ENCODE measurements around the gene MYBBP1A.

The MYBBP1A gene

DNA sequence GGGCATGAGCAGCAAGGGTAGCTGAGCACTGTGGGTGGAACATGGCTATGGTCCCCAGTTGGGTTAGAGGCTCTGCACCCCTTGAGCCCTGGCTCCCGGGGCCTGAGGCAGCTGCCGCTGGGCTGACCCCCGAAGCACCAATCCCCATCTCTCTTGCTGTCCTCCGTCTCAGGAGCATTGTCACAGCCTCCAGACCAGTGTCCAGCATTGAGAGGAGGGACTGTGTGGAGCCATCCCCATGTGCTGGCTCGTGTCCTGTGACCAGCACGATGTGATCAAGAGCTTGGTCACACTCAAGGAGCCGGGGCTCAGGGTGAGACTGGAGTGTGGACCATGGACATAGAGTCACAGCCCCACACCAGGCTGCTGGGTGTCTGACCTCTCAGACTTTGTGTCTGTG is 32.0 kb upstream of the MYBBP1A start:
- Histone ChIP-seq H3K9me3 (ENCODE audit: control insufficient read depth, insufficient read depth, low read length) (no peaks in the 10 kb centered on the region), H3K4me2 (ENCODE audit: low read length) (no peak overlapping the region), H3K9me2 (replicated peaks; ENCODE audit: control insufficient read depth, low read length) (no peaks in the 10 kb centered on the region), H3K36me3 (ENCODE audit: control insufficient read depth, low read length) (no peaks in the 10 kb centered on the region), H3K27ac (ENCODE audit: low read depth, low read length) (no peak overlapping the region), H3K79me2 (ENCODE audit: control insufficient read depth, low read length) (no peaks in the 10 kb centered on the region), H3K27me3 (ENCODE audit: control insufficient read depth, low read length) (peaks cover 45% of the 10 kb centered on the region), H3K4me3 (ENCODE audit: low read length) (no peak overlapping the region), H3F3A (ENCODE audit: control insufficient read depth, insufficient read depth) (no peaks in the 10 kb centered on the region), H3K4me1 (ENCODE audit: control insufficient read depth, low read length) (no peaks in the 10 kb centered on the region), H4K20me1 (ENCODE audit: control insufficient read depth, insufficient read depth, low read depth, low read length) (no peaks in the 10 kb centered on the region)
- TF ChIP-seq EZH2phosphoT487 (IDR thresholded peaks at IDR 0.05; ENCODE audit: borderline replicate concordance, low read length) = no peak
- TF ChIP-seq, protein P1, sequence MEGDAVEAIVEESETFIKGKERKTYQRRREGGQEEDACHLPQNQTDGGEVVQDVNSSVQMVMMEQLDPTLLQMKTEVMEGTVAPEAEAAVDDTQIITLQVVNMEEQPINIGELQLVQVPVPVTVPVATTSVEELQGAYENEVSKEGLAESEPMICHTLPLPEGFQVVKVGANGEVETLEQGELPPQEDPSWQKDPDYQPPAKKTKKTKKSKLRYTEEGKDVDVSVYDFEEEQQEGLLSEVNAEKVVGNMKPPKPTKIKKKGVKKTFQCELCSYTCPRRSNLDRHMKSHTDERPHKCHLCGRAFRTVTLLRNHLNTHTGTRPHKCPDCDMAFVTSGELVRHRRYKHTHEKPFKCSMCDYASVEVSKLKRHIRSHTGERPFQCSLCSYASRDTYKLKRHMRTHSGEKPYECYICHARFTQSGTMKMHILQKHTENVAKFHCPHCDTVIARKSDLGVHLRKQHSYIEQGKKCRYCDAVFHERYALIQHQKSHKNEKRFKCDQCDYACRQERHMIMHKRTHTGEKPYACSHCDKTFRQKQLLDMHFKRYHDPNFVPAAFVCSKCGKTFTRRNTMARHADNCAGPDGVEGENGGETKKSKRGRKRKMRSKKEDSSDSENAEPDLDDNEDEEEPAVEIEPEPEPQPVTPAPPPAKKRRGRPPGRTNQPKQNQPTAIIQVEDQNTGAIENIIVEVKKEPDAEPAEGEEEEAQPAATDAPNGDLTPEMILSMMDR (IDR thresholded peaks at IDR 0.05; ENCODE audit: low read depth, low read length, poor library complexity, severe bottlenecking) = no peak

DNA sequence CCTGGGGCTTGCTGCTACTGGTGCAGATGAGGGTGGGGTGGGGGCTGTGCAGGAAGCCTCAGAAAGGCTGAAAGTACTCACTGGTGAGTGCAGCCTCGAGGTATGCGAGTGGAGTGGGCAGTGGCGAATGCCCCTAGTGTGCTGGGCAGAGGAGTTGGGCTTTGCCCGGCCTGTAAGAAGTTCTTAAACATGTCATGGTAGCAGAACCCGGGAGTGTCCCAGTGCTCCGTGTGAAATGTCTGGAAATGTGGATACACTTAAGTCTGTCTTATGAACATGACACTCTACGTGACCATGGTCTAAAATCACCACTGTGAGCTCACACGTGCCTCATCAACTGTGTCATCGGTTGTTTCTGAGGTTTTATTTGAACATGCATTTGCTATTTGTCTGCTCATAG is 30.9 kb upstream of the MYBBP1A start:
- no peaks in the 10 kb centered on the region for H4K20me1 ChIP-seq (ENCODE audit: control insufficient read depth, insufficient read depth, low read depth, low read length)
- no peak overlapping the region for H3K27ac ChIP-seq (ENCODE audit: low read depth, low read length)
- no peak overlapping the region for H3K4me3 ChIP-seq (ENCODE audit: low read length)
- no peaks in the 10 kb centered on the region for H3K4me1 ChIP-seq (ENCODE audit: control insufficient read depth, low read length)
- H3K79me2 ChIP-seq (ENCODE audit: control insufficient read depth, low read length) = no peaks in the 10 kb centered on the region
- TF ChIP-seq EZH2phosphoT487 (IDR thresholded peaks at IDR 0.05; ENCODE audit: borderline replicate concordance, low read length) = no peak
- TF ChIP-seq, protein P1 (IDR thresholded peaks at IDR 0.05; ENCODE audit: low read depth, low read length, poor library complexity, severe bottlenecking) = no peak
- H3K9me3 ChIP-seq (ENCODE audit: control insufficient read depth, insufficient read depth, low read length) = no peaks in the 10 kb centered on the region
- no peaks in the 10 kb centered on the region for H3F3A ChIP-seq (ENCODE audit: control insufficient read depth, insufficient read depth)
- H3K4me2 ChIP-seq (ENCODE audit: low read length) = no peak overlapping the region
- no peaks in the 10 kb centered on the region for H3K36me3 ChIP-seq (ENCODE audit: control insufficient read depth, low read length)
- H3K9me2 ChIP-seq (replicated peaks; ENCODE audit: control insufficient read depth, low read length) = no peaks in the 10 kb centered on the region
- H3K27me3 ChIP-seq (ENCODE audit: control insufficient read depth, low read length) = peaks cover 41% of the 10 kb centered on the region

DNA sequence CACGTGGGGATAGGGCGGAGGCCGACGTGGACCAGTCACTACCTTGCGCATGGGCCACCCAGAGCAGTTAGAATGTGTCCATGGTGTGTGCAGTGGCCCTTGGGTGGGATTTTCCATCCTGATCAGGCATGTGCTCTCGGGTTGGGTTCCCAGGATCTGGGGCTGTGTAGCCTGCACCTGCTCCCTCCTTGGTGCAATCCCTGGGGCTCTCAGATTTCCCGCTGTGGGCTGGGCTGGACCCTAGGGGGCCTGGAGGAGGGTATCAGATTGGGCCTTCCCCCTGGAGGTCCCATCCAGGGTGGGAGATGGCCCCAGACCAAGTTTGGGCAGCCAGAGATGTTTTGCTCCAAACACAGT is 30.4 kb upstream of the MYBBP1A start:
- H3K4me2 ChIP-seq (ENCODE audit: low read length) = no peak overlapping the region
- no peak overlapping the region for H3K4me3 ChIP-seq (ENCODE audit: low read length)
- no peak overlapping the region for H3K27ac ChIP-seq (ENCODE audit: low read depth, low read length)
- H3K79me2 ChIP-seq (ENCODE audit: control insufficient read depth, low read length) = no peaks in the 10 kb centered on the region
- H3F3A ChIP-seq (ENCODE audit: control insufficient read depth, insufficient read depth) = no peaks in the 10 kb centered on the region
- H3K9me3 ChIP-seq (ENCODE audit: control insufficient read depth, insufficient read depth, low read length) = no peaks in the 10 kb centered on the region
- no peaks in the 10 kb centered on the region for H3K9me2 ChIP-seq (replicated peaks; ENCODE audit: control insufficient read depth, low read length)
- no peaks in the 10 kb centered on the region for H4K20me1 ChIP-seq (ENCODE audit: control insufficient read depth, insufficient read depth, low read depth, low read length)
- H3K4me1 ChIP-seq (ENCODE audit: control insufficient read depth, low read length) = no peaks in the 10 kb centered on the region
- H3K27me3 ChIP-seq (ENCODE audit: control insufficient read depth, low read length) = peaks cover 39% of the 10 kb centered on the region
- TF ChIP-seq, protein P1 (IDR thresholded peaks at IDR 0.05; ENCODE audit: low read depth, low read length, poor library complexity, severe bottlenecking) = no peak
- TF ChIP-seq EZH2phosphoT487 (IDR thresholded peaks at IDR 0.05; ENCODE audit: borderline replicate concordance, low read length) = no peak
- no peaks in the 10 kb centered on the region for H3K36me3 ChIP-seq (ENCODE audit: control insufficient read depth, low read length)

Measured in DOHH2 (cell line).